H1 (cell line): ENCODE results near the gene PSMC3.

ENCODE experiments used
- ASH2L ChIP-seq: fragments of 200-600, 300-600 bp; sonication (generic); IDR thresholded peaks from one replicate; pipeline ENCODE4 v1.7.1; 2017; ENCODE audit warnings: low read length
- BACH1 ChIP-seq: IDR thresholded peaks from 2 replicates; pipeline ENCODE4 v1.6.1; 2012; ENCODE audit warnings: low read length, improper control_type of control experiment
- CHD2 ChIP-seq: IDR thresholded peaks from 2 replicates; pipeline ENCODE4 v1.6.1; 2012; ENCODE audit warnings: low read length, improper control_type of control experiment
- KDM1A ChIP-seq: fragments of 200-600, 300-600 bp; sonication (generic); IDR thresholded peaks from 2 replicates; pipeline ENCODE4 v1.7.1; 2016; ENCODE audit warnings: mild to moderate bottlenecking, low read length, borderline replicate concordance
- POLR2A ChIP-seq, 2 experiments: IDR thresholded peaks; 1 replicate in 1 of 2; 2 replicates in 1 of 2; pipeline ENCODE4 v1.6.1; 2011; ENCODE audit warnings: low read depth in 2 of 2, low read length in 2 of 2, mild to moderate bottlenecking in 2 of 2; ENCODE audit errors: control extremely low read depth in 1 of 2
- TF ChIP-seq, protein P1 (sequence below), 3 experiments: IDR thresholded peaks; 1 replicate in 2 of 3; 2 replicates in 1 of 3; pipeline versions ENCODE4 v1.5.1 to v1.6.1; 2011; ENCODE audit warnings: low read length in 3 of 3, mild to moderate bottlenecking in 3 of 3, inconsistent platforms in 2 of 3, low read depth in 1 of 3, moderate library complexity in 1 of 3; ENCODE audit not compliant: insufficient read depth in 1 of 3; ENCODE audit errors: control extremely low read depth in 1 of 3

DNA sequence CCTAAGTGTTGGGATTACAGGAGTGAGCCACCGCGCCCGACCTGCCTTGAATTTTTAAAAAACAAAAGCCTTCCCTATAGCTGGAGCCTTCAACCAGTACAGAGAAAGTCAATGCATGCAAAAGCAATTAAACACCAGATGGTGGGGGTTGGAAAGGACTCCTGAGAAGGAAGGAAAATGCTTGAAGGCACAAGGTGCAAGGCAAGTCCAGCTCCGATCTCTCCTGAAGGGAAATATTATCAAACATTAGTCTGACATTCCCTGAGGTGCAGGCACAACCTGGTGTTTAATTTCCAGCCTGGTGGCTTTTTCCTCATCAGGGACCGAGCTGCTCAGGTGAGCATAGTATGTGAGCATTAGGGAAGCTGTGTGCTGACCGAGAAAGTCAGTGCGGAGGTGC lies 35.6 kb upstream of the PSMC3 start:
- TF ChIP-seq POLR2A (IDR thresholded peaks at IDR 0.05; ENCODE audit: control extremely low read depth in 1 of 2, low read depth in 2 of 2, low read length in 2 of 2) (no peak), CHD2 (no peak), KDM1A (no peak), ASH2L (no peak), BACH1 (no peak)
- TF ChIP-seq, protein P1, sequence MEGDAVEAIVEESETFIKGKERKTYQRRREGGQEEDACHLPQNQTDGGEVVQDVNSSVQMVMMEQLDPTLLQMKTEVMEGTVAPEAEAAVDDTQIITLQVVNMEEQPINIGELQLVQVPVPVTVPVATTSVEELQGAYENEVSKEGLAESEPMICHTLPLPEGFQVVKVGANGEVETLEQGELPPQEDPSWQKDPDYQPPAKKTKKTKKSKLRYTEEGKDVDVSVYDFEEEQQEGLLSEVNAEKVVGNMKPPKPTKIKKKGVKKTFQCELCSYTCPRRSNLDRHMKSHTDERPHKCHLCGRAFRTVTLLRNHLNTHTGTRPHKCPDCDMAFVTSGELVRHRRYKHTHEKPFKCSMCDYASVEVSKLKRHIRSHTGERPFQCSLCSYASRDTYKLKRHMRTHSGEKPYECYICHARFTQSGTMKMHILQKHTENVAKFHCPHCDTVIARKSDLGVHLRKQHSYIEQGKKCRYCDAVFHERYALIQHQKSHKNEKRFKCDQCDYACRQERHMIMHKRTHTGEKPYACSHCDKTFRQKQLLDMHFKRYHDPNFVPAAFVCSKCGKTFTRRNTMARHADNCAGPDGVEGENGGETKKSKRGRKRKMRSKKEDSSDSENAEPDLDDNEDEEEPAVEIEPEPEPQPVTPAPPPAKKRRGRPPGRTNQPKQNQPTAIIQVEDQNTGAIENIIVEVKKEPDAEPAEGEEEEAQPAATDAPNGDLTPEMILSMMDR (IDR thresholded peaks at IDR 0.05; ENCODE audit: control extremely low read depth in 1 of 3, insufficient read depth in 1 of 3, low read depth in 1 of 3, low read length in 3 of 3): no peak
